ENCODE results near the gene GSTM2. TPM values are rescaled to one million over a fixed set of nuclear protein-coding genes. Genes with fewer than 3 reads are reported as not detected.

GSTM2 gene
- total RNA-seq, 1 donor from 2014 or later = 15.6 TPM

DNA sequence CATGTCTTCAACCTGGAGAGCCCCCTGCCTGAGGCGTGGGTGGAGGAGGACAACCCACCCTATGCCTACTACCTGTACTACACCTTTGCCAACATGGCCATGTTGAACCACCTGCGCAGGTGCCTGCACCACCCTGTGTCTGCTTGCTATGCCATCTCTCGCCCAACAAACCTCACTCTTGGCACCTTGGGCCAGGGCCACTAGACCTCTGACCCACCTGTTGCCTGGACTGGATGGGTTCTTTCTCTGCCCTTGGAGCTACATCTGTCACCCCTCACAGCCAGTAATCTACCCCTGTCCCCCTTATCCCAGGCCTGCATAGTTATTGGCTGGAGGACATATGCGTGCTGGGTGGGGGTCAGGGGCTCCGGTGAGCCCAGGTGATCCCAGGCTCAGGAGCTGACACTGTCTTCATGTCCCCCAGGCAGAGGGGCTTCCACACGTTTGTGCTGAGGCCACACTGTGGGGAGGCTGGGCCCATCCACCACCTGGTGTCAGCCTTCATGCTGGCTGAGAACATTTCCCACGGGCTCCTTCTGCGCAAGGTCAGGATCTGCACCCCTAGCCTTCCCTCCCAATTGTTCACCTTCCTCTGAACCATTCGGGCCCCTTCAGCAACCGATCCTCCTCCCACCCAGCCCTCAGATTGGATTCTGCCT is 38.4 kb upstream of the GSTM2 start:
- no peak for DNase-seq (ENCODE audit: low spot score)
- H3K27me3 ChIP-seq = no peaks in the 10 kb centered on the region
- no peak overlapping the region for H3K4me3 ChIP-seq
- TF ChIP-seq EZH2 (IDR thresholded peaks at IDR 0.05) (no peak), EZH2phosphoT487 (IDR thresholded peaks at IDR 0.05) (no peak)
- TF ChIP-seq, protein P1, sequence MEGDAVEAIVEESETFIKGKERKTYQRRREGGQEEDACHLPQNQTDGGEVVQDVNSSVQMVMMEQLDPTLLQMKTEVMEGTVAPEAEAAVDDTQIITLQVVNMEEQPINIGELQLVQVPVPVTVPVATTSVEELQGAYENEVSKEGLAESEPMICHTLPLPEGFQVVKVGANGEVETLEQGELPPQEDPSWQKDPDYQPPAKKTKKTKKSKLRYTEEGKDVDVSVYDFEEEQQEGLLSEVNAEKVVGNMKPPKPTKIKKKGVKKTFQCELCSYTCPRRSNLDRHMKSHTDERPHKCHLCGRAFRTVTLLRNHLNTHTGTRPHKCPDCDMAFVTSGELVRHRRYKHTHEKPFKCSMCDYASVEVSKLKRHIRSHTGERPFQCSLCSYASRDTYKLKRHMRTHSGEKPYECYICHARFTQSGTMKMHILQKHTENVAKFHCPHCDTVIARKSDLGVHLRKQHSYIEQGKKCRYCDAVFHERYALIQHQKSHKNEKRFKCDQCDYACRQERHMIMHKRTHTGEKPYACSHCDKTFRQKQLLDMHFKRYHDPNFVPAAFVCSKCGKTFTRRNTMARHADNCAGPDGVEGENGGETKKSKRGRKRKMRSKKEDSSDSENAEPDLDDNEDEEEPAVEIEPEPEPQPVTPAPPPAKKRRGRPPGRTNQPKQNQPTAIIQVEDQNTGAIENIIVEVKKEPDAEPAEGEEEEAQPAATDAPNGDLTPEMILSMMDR (IDR thresholded peaks at IDR 0.05) = no peak
- H3K27ac Mint-ChIP-seq = peak overlapping the region; percentile 13
- H3K4me2 ChIP-seq = no peak overlapping the region
- peaks cover 9% of the 10 kb centered on the region for H4K20me1 ChIP-seq (ENCODE audit: low read depth)
- H3K27ac ChIP-seq = no peak overlapping the region
- no peaks in the 10 kb centered on the region for H3K36me3 ChIP-seq
- no peak overlapping the region for H3K9ac ChIP-seq
- no peak overlapping the region for H2AFZ ChIP-seq (replicated peaks)
- H3K9me3 ChIP-seq (ENCODE audit: low read depth) = no peaks in the 10 kb centered on the region
- peaks cover 2% of the 10 kb centered on the region for H3K27me3 Mint-ChIP-seq (ENCODE audit: insufficient read depth, low read depth)
- H3K36me3 Mint-ChIP-seq = peaks cover 24% of the 10 kb centered on the region
- no peaks in the 10 kb centered on the region for H3K9me3 Mint-ChIP-seq
- peaks cover 5% of the 10 kb centered on the region for H3K4me1 Mint-ChIP-seq
- H3F3A ChIP-seq (ENCODE audit: low read depth) = peaks cover 9% of the 10 kb centered on the region
- peaks cover 12% of the 10 kb centered on the region for H3K4me1 ChIP-seq
- H3K79me2 ChIP-seq (ENCODE audit: low read depth) = peaks cover 5% of the 10 kb centered on the region
- H3K4me3 Mint-ChIP-seq = no peak overlapping the region

DNA sequence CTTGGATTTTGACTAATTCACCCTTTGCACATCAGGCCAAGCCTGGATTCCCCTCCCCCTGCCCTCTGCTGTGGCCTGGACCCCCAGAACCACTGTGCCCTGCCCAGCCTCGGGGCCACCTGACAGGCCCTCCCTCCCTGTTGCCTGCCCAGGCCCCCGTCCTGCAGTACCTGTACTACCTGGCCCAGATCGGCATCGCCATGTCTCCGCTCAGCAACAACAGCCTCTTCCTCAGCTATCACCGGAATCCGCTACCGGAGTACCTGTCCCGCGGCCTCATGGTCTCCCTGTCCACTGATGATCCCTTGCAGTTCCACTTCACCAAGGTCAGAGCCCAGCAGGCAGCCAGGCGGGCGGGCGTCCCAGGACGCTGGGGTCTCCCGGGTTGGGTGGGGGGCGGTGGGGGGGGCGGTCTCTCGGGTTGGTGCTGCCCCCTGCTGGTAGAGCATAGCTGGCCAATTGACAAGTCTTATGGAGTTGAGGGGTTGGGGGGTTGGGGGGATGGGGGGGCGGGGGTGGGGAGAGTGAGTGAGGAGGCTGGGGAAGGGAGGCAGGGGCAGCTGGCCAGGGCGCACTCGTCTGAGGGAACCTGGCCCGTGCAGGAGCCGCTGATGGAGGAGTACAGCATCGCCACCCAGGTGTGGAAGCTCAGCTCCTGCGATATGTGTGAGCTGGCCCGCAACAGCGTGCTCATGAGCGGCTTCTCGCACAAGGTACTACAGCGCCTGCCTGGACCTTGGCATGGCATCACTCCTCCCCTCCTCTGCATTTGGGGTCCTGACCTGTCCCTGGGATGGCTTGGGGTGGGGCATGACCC is 37.6 kb upstream of the GSTM2 start:
- no peak overlapping the region for H3K4me3 Mint-ChIP-seq
- Histone ChIP-seq H3K4me2 (no peak overlapping the region), H2AFZ (replicated peaks) (no peak overlapping the region), H3F3A (ENCODE audit: low read depth) (peaks cover 9% of the 10 kb centered on the region), H3K4me1 (peaks cover 12% of the 10 kb centered on the region), H3K4me3 (no peak overlapping the region), H3K27ac (no peak overlapping the region), H3K27me3 (no peaks in the 10 kb centered on the region), H4K20me1 (ENCODE audit: low read depth) (peaks cover 2% of the 10 kb centered on the region), H3K9me3 (ENCODE audit: low read depth) (no peaks in the 10 kb centered on the region), H3K36me3 (no peaks in the 10 kb centered on the region), H3K79me2 (ENCODE audit: low read depth) (no peaks in the 10 kb centered on the region), H3K9ac (no peak overlapping the region)
- peak; percentile 53 for DNase-seq (ENCODE audit: low spot score)
- peaks cover 2% of the 10 kb centered on the region for H3K27me3 Mint-ChIP-seq (ENCODE audit: insufficient read depth, low read depth)
- H3K27ac Mint-ChIP-seq = peak overlapping the region; percentile 13
- peaks cover 6% of the 10 kb centered on the region for H3K4me1 Mint-ChIP-seq
- no peaks in the 10 kb centered on the region for H3K9me3 Mint-ChIP-seq
- H3K36me3 Mint-ChIP-seq = peaks cover 24% of the 10 kb centered on the region
- TF ChIP-seq EZH2phosphoT487 (IDR thresholded peaks at IDR 0.05) (no peak), EZH2 (IDR thresholded peaks at IDR 0.05) (no peak)
- TF ChIP-seq, protein P1 (IDR thresholded peaks at IDR 0.05) = peak; percentile 58

DNA sequence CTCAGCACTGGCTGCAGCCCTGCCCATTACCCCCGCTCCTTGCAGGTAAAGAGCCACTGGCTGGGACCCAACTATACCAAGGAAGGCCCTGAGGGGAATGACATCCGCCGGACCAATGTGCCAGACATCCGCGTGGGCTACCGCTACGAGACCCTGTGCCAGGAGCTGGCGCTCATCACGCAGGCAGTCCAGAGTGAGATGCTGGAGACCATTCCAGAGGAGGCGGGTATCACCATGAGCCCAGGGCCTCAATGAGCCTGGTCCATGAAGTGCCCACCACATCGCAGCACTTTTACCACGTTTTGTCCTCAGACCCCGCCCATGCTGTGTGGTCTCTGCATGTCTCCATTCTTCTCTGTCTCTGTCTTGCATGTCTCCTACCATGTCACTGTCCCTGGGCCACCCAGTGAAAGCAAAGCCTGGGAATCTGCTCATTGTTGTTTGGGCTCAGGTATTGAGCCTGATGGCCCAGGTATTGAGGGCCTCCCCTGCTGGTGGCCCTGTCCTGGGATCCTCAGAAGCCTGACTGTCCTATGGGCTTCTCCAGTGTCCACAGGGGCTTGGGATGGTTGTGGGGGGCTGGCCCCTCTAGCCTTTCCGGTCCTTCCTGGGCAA is 36.9 kb upstream of the GSTM2 start:
- no peak overlapping the region for H3K4me3 Mint-ChIP-seq

More for the DNA sequence above, 36.9 kb upstream of the GSTM2 start:
- H3K27me3 ChIP-seq = no peaks in the 10 kb centered on the region
- peaks cover 17% of the 10 kb centered on the region for H3K4me1 ChIP-seq
- no peak for TF ChIP-seq EZH2 (IDR thresholded peaks at IDR 0.05)
- no peak for TF ChIP-seq EZH2phosphoT487 (IDR thresholded peaks at IDR 0.05)
- TF ChIP-seq, protein P1 (IDR thresholded peaks at IDR 0.05) = no peak
- no peaks in the 10 kb centered on the region for H3K9me3 ChIP-seq (ENCODE audit: low read depth)
- no peaks in the 10 kb centered on the region for H4K20me1 ChIP-seq (ENCODE audit: low read depth)
- H3K79me2 ChIP-seq (ENCODE audit: low read depth) = no peaks in the 10 kb centered on the region
- H3K4me2 ChIP-seq = no peak overlapping the region
- H2AFZ ChIP-seq (replicated peaks) = no peak overlapping the region
- peaks cover 13% of the 10 kb centered on the region for H3K4me1 Mint-ChIP-seq
- no peak overlapping the region for H3K27ac ChIP-seq
- H3K9ac ChIP-seq = no peak overlapping the region
- peaks cover 9% of the 10 kb centered on the region for H3F3A ChIP-seq (ENCODE audit: low read depth)
- peaks cover 21% of the 10 kb centered on the region for H3K36me3 Mint-ChIP-seq
- peaks cover 2% of the 10 kb centered on the region for H3K27me3 Mint-ChIP-seq (ENCODE audit: insufficient read depth, low read depth)
- no peak for DNase-seq (ENCODE audit: low spot score)
- H3K4me3 ChIP-seq = no peak overlapping the region
- no peaks in the 10 kb centered on the region for H3K9me3 Mint-ChIP-seq
- no peaks in the 10 kb centered on the region for H3K36me3 ChIP-seq
- no peak overlapping the region for H3K27ac Mint-ChIP-seq

Measured in neural progenitor cell (in vitro differentiated cells).